ENCODE results near the gene TUT1.

TUT1 gene

DNA sequence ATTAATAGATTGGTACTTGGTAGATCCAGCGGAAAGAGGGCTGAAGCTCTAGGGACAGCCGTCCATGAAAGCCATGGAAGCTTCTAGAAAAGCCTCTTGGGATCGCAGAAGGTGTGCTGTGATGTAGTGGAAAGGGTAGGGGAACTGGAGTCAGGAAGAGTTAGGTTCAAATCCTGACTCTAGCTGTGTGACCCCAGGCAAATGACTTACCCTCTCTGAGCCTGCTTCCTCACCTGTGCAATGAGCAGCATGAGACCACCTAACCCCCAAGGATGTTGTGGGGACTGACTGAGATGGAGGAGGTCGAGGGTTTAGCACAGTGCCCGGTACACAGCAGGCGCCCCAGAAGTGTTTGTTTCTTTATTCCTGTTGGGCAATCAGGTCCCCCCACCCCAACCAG lies 19.1 kb upstream of the TUT1 start:
- H3K27me3 ChIP-seq (ENCODE audit: insufficient read depth, low read length, poor library complexity), result no peaks in the 10 kb centered on the region
- no peaks in the 10 kb centered on the region for H3K9me3 ChIP-seq (ENCODE audit: insufficient read depth, low read length, severe bottlenecking)
- no peak for ATAC-seq (ENCODE audit: insufficient read depth, low read depth)
- no peaks in the 10 kb centered on the region for H4K20me1 ChIP-seq (ENCODE audit: insufficient read depth, low read length)
- peaks cover 36% of the 10 kb centered on the region for H3K36me3 ChIP-seq (ENCODE audit: insufficient read depth, low read length)
- H3K79me2 ChIP-seq (ENCODE audit: insufficient read depth, low read length), result peaks cover 12% of the 10 kb centered on the region
- no peak for DNase-seq
- no peak overlapping the region for H3K4me3 ChIP-seq (ENCODE audit: low read depth in 1 of 2, low read length in 2 of 2)
- no peak overlapping the region for H3K27ac ChIP-seq (ENCODE audit: low read length)
- TF ChIP-seq EZH2 (IDR thresholded peaks at IDR 0.05; ENCODE audit: borderline replicate concordance, low read depth, low read length, severe bottlenecking), result no peak
- TF ChIP-seq, protein P1, sequence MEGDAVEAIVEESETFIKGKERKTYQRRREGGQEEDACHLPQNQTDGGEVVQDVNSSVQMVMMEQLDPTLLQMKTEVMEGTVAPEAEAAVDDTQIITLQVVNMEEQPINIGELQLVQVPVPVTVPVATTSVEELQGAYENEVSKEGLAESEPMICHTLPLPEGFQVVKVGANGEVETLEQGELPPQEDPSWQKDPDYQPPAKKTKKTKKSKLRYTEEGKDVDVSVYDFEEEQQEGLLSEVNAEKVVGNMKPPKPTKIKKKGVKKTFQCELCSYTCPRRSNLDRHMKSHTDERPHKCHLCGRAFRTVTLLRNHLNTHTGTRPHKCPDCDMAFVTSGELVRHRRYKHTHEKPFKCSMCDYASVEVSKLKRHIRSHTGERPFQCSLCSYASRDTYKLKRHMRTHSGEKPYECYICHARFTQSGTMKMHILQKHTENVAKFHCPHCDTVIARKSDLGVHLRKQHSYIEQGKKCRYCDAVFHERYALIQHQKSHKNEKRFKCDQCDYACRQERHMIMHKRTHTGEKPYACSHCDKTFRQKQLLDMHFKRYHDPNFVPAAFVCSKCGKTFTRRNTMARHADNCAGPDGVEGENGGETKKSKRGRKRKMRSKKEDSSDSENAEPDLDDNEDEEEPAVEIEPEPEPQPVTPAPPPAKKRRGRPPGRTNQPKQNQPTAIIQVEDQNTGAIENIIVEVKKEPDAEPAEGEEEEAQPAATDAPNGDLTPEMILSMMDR (IDR thresholded peaks at IDR 0.05; ENCODE audit: borderline replicate concordance, extremely low read depth, low read length, poor library complexity, severe bottlenecking), result no peak
- H3K4me2 ChIP-seq (ENCODE audit: insufficient read depth, low read length), result no peak overlapping the region
- H3K9ac ChIP-seq (ENCODE audit: low read depth, low read length), result no peak overlapping the region
- peaks cover 21% of the 10 kb centered on the region for H3K4me1 ChIP-seq (ENCODE audit: insufficient read depth, low read length)
- H2AFZ ChIP-seq (ENCODE audit: low read depth, low read length), result no peak overlapping the region

DNA sequence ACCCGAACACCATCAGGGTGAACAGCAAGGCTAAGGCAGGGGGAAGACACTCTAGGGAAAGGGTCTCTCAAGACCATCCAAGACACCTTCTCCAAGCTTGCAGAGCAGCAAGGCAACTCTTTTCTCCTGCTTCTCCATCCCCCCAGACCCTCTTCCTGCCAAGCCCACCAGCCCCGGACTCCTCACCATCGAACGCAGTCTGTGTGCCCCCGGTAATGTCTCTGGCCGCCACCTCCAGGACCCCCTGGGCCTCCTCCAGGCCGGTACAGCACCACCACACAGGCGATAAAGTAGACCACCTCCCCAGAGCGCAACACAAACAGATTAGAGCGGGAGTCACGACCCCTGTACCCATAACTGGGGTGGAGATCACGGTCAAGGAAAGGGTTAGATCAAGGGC lies 17.5 kb upstream of the TUT1 start:
- no peak overlapping the region for H3K4me3 ChIP-seq (ENCODE audit: low read depth in 1 of 2, low read length in 2 of 2)
- H4K20me1 ChIP-seq (ENCODE audit: insufficient read depth, low read length), result no peaks in the 10 kb centered on the region
- peaks cover 12% of the 10 kb centered on the region for H3K79me2 ChIP-seq (ENCODE audit: insufficient read depth, low read length)
- TF ChIP-seq EZH2 (IDR thresholded peaks at IDR 0.05; ENCODE audit: borderline replicate concordance, low read depth, low read length, severe bottlenecking), result no peak
- TF ChIP-seq, protein P1 (IDR thresholded peaks at IDR 0.05; ENCODE audit: borderline replicate concordance, extremely low read depth, low read length, poor library complexity, severe bottlenecking), result no peak
- H3K4me1 ChIP-seq (ENCODE audit: insufficient read depth, low read length), result peaks cover 21% of the 10 kb centered on the region
- peaks cover 38% of the 10 kb centered on the region for H3K36me3 ChIP-seq (ENCODE audit: insufficient read depth, low read length)
- H3K27me3 ChIP-seq (ENCODE audit: insufficient read depth, low read length, poor library complexity), result no peaks in the 10 kb centered on the region
- no peak overlapping the region for H3K4me2 ChIP-seq (ENCODE audit: insufficient read depth, low read length)
- no peak overlapping the region for H3K27ac ChIP-seq (ENCODE audit: low read length)
- no peak overlapping the region for H3K9ac ChIP-seq (ENCODE audit: low read depth, low read length)
- DNase-seq (no peak), ATAC-seq (ENCODE audit: insufficient read depth, low read depth) (no peak)
- no peaks in the 10 kb centered on the region for H3K9me3 ChIP-seq (ENCODE audit: insufficient read depth, low read length, severe bottlenecking)
- H2AFZ ChIP-seq (ENCODE audit: low read depth, low read length), result no peak overlapping the region

DNA sequence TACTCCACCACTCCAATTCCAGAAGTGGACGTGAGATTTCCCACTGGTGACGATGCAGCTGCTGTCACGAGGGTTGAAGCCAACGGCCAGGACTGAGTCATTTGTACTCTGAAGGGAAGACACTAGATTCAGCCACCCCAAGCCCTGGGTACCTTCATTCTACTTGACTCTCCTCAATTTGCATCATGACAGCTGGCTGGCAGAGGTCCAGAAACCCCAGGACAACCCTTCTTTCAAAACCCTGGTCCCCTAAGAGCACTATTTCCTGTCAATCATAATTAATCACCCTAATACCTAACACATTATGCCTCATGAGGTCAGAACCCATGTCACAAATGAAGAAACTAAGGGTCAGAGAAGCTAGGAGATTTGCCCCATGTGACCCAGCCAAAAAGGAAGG lies 16.4 kb upstream of the TUT1 start:
- no peaks in the 10 kb centered on the region for H4K20me1 ChIP-seq (ENCODE audit: insufficient read depth, low read length)
- no peak overlapping the region for H3K9ac ChIP-seq (ENCODE audit: low read depth, low read length)
- DNase-seq, result no peak
- peaks cover 40% of the 10 kb centered on the region for H3K36me3 ChIP-seq (ENCODE audit: insufficient read depth, low read length)
- H3K79me2 ChIP-seq (ENCODE audit: insufficient read depth, low read length), result peaks cover 12% of the 10 kb centered on the region
- ATAC-seq (ENCODE audit: insufficient read depth, low read depth), result no peak
- no peak overlapping the region for H3K4me2 ChIP-seq (ENCODE audit: insufficient read depth, low read length)
- no peak overlapping the region for H3K27ac ChIP-seq (ENCODE audit: low read length)
- no peak for TF ChIP-seq EZH2 (IDR thresholded peaks at IDR 0.05; ENCODE audit: borderline replicate concordance, low read depth, low read length, severe bottlenecking)
- TF ChIP-seq, protein P1 (IDR thresholded peaks at IDR 0.05; ENCODE audit: borderline replicate concordance, extremely low read depth, low read length, poor library complexity, severe bottlenecking), result no peak
- no peak overlapping the region for H2AFZ ChIP-seq (ENCODE audit: low read depth, low read length)
- peaks cover 18% of the 10 kb centered on the region for H3K4me1 ChIP-seq (ENCODE audit: insufficient read depth, low read length)
- no peak overlapping the region for H3K4me3 ChIP-seq (ENCODE audit: low read depth in 1 of 2, low read length in 2 of 2)
- H3K9me3 ChIP-seq (ENCODE audit: insufficient read depth, low read length, severe bottlenecking), result no peaks in the 10 kb centered on the region
- H3K27me3 ChIP-seq (ENCODE audit: insufficient read depth, low read length, poor library complexity), result no peaks in the 10 kb centered on the region

DNA sequence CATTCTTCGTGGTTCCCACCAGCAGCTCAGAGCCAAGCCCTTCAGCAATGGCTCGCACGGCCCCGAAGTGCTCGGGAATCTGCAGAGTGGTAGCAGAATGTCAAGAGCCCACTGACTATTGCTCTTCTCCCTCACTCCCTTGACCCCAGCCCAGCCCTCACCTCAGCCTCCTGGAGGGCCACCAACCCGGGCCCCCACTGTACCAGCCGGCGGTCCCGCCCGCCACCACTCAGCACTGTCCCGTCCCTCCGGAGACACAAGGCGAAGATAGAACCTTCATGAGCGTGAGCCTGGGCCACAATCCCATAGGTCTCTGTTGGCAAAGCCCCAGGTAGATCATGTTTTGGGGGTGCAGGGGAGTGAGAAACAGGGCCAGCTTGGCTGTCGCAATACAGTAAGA lies 14.6 kb upstream of the TUT1 start:
- Histone ChIP-seq H3K4me3 (ENCODE audit: low read depth in 1 of 2, low read length in 2 of 2) (no peak overlapping the region), H2AFZ (ENCODE audit: low read depth, low read length) (no peak overlapping the region), H3K27ac (ENCODE audit: low read length) (no peak overlapping the region), H3K79me2 (ENCODE audit: insufficient read depth, low read length) (peaks cover 7% of the 10 kb centered on the region), H3K9ac (ENCODE audit: low read depth, low read length) (no peak overlapping the region), H3K36me3 (ENCODE audit: insufficient read depth, low read length) (peaks cover 45% of the 10 kb centered on the region), H3K4me1 (ENCODE audit: insufficient read depth, low read length) (peaks cover 15% of the 10 kb centered on the region), H3K4me2 (ENCODE audit: insufficient read depth, low read length) (no peak overlapping the region), H4K20me1 (ENCODE audit: insufficient read depth, low read length) (no peaks in the 10 kb centered on the region), H3K9me3 (ENCODE audit: insufficient read depth, low read length, severe bottlenecking) (no peaks in the 10 kb centered on the region), H3K27me3 (ENCODE audit: insufficient read depth, low read length, poor library complexity) (no peaks in the 10 kb centered on the region)
- no peak for DNase-seq
- TF ChIP-seq EZH2 (IDR thresholded peaks at IDR 0.05; ENCODE audit: borderline replicate concordance, low read depth, low read length, severe bottlenecking), result no peak
- TF ChIP-seq, protein P1 (IDR thresholded peaks at IDR 0.05; ENCODE audit: borderline replicate concordance, extremely low read depth, low read length, poor library complexity, severe bottlenecking), result no peak
- no peak for ATAC-seq (ENCODE audit: insufficient read depth, low read depth)

Measured in DND-41 (cell line).